Mucosa of descending colon (tissue), 3 donors: ENCODE results near the gene KTN1. TPM values are rescaled to one million over a fixed set of nuclear protein-coding genes. Genes with fewer than 3 reads are reported as not detected.
A peak's percentile ranks its signal among the peaks of the same experiment; 100 is the strongest.

Experiments
- ATAC-seq: fragments of 200-7000 bp; cut with Tn5 transposase; one replicate; pipeline ENCODE4 v1.9.1; 2020; ENCODE audit warnings: mild to moderate bottlenecking, moderate library complexity
- DNase-seq, 3 donors: peaks; one replicate each; pipeline ENCODE4 v3.0.0-alpha.2; 2020
- H3K36me3 ChIP-seq: fragments of 200-600 bp; one replicate; pipeline ENCODE4 v1.8.0; 2021; ENCODE audit warnings: low read depth, mild to moderate bottlenecking
- H3K4me1 ChIP-seq: fragments of 200-600 bp; one replicate; pipeline ENCODE4 v1.8.0; 2021; ENCODE audit warnings: low read depth, mild to moderate bottlenecking
- H3K4me3 ChIP-seq: fragments of 200-600 bp; one replicate; pipeline ENCODE4 v1.8.0; 2021; ENCODE audit warnings: mild to moderate bottlenecking
- H3K9me3 ChIP-seq: fragments of 200-600 bp; one replicate; pipeline ENCODE4 v1.8.0; 2021; ENCODE audit warnings: mild to moderate bottlenecking
- intact Hi-C, 2 donors: fragments of 100-400 bp; cut with DNase I in 1 of 2; cut with micrococcal nuclease in 1 of 2; formaldehyde crosslinking; loops; one replicate each; pipeline versions ENCODE4 v1.11.0 to v1.11.1; 2022; cut with DNase I, micrococcal nuclease
- total RNA-seq, 3 donors: library from RNA; stranded (reverse); fragmentation: NEBNext Ultra II Directional in 2 of 3; extraction: Animal tissue kit (Norgen Biotek cat#: 25700) in 2 of 3; gene quantifications; one replicate each; pipeline versions ENCODE4 v1.2.1 to v1.2.4, GENCODE V29; 2021 to 2023
- TF ChIP-seq, protein P1 (sequence below): fragments of 200-600 bp; IDR thresholded peaks from one replicate; pipeline ENCODE4 v1.8.0; 2022; ENCODE audit warnings: antibody characterized with exemption, mild to moderate bottlenecking
- donor health status: DM: no; HTN: no; CAD: no; lungs with moderate emphysema.
- donor health status: DM: no; HTN: no; CAD: no.
- donor health status: DM: no; HTN: yes; CAD: no.

Gene KTN1
- total RNA-seq, 3 donors from 2014 or later, result 181 to 299 (median 251) TPM

DNA sequence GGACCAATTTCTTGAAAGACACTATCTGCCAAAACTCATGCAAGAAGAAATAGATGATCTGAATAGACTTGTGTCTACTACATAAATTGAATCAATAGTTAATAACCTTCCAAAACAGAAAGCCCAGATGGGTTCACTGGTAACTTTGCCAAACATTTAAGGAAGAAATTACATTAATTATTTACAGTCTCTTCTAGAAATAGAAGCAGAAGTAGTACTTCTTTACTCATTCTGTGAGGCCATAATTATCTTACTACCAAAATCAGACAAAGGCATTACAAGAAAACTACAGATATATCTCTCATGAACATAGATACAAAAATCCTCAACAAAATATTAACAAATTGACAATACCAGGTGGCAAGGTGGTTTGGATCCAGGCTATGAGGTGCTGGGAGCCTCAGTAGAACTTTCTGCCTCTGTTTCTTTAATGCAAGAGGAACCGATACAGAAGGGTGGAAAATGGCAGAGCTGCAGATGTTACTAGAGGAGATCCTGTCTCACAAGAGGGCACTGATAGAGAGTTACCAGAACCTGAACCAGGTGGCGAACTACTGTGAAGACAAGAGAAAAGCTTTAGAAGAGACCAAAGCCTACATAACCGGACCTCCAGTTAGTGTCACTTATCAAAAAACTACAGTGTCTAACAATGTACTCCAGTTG, 33.7 kb upstream of the KTN1 start:
- Histone ChIP-seq H3K4me3 (no peak overlapping the region), H3K4me1 (no peaks in the 10 kb centered on the region), H3K36me3 (no peaks in the 10 kb centered on the region), H3K9me3 (no peaks in the 10 kb centered on the region)
- DNase-seq, result no peak
- TF ChIP-seq, protein P1, sequence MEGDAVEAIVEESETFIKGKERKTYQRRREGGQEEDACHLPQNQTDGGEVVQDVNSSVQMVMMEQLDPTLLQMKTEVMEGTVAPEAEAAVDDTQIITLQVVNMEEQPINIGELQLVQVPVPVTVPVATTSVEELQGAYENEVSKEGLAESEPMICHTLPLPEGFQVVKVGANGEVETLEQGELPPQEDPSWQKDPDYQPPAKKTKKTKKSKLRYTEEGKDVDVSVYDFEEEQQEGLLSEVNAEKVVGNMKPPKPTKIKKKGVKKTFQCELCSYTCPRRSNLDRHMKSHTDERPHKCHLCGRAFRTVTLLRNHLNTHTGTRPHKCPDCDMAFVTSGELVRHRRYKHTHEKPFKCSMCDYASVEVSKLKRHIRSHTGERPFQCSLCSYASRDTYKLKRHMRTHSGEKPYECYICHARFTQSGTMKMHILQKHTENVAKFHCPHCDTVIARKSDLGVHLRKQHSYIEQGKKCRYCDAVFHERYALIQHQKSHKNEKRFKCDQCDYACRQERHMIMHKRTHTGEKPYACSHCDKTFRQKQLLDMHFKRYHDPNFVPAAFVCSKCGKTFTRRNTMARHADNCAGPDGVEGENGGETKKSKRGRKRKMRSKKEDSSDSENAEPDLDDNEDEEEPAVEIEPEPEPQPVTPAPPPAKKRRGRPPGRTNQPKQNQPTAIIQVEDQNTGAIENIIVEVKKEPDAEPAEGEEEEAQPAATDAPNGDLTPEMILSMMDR, result no peak
- no peak for ATAC-seq
- intact Hi-C loops, result no loop called here

GRCh38 chr14:55547650-55548315, 32.2 kb upstream of the KTN1 start:
- Histone ChIP-seq H3K4me3 (no peak overlapping the region), H3K9me3 (no peaks in the 10 kb centered on the region), H3K36me3 (no peaks in the 10 kb centered on the region), H3K4me1 (no peaks in the 10 kb centered on the region)
- DNase-seq, result no peak
- intact Hi-C loops, result no loop called here
- TF ChIP-seq, protein P1, result no peak
- ATAC-seq, result no peak

DNA sequence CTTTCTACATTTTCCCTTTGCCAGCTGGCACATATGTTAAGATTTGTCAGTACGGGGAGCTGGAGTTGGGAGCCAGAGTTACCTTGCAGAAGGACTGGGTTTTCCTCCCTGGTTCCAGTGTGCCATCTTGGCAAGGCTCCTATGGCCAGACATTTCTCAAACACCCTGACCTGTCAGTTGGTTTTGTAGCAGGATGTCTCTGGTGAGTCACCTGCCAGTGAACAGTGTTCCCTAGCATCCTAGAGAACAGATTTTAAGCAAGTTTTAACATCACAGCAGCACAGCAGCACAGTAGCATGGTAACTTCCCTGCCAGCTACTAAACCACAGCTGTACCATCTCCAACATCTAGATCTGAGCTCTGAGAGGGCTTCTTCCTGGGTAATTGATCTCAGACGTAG, 26.2 kb upstream of the KTN1 start:
- intact Hi-C loops, result no loop called here
- ATAC-seq (no peak), DNase-seq (no peak)
- no peaks in the 10 kb centered on the region for H3K36me3 ChIP-seq
- TF ChIP-seq, protein P1, result no peak
- no peaks in the 10 kb centered on the region for H3K9me3 ChIP-seq
- no peaks in the 10 kb centered on the region for H3K4me1 ChIP-seq
- no peak overlapping the region for H3K4me3 ChIP-seq

GRCh38 chr14:55556929-55557623, 22.9 kb upstream of the KTN1 start:
- no peaks in the 10 kb centered on the region for H3K36me3 ChIP-seq
- intact Hi-C loops, result no loop called here
- H3K4me1 ChIP-seq, result no peaks in the 10 kb centered on the region
- TF ChIP-seq, protein P1, result no peak
- DNase-seq (peak in 2 of 3 donors; percentile 64 to 67), ATAC-seq (peak; percentile 36)
- H3K9me3 ChIP-seq, result no peaks in the 10 kb centered on the region
- no peak overlapping the region for H3K4me3 ChIP-seq

- intact Hi-C loops, result no loop called here
- ATAC-seq (no peak), DNase-seq (no peak)
- Histone ChIP-seq H3K4me1 (no peaks in the 10 kb centered on the region), H3K4me3 (no peak overlapping the region), H3K9me3 (no peaks in the 10 kb centered on the region), H3K36me3 (no peaks in the 10 kb centered on the region)
- TF ChIP-seq, protein P1, result no peak
Observed at GRCh38 chr14:55562135-55562534, 17.9 kb upstream of the KTN1 start.
